Thyroid gland (tissue), 4 donors: Measurements from ENCODE around the gene RNF10.

Source experiments
- POLR2A ChIP-seq, 2 donors: fragments of 450-650 bp; IDR thresholded peaks; one replicate each; pipeline ENCODE4 v1.6.1; 2017; ENCODE audit warnings: antibody characterized with exemption in 2 of 2, mild to moderate bottlenecking in 2 of 2, moderate library complexity in 1 of 2
- TF ChIP-seq, protein P1 (sequence below), 6 experiments: fragments of 200-600 bp in 3 of 6; fragments of 450-650 bp in 3 of 6; sonication (generic) in 3 of 6; IDR thresholded peaks; one replicate each; pipeline ENCODE4 v1.5.1; 2016 to 2019; ENCODE audit warnings: antibody characterized with exemption in 6 of 6, mild to moderate bottlenecking in 2 of 6, inconsistent platforms in 1 of 6, moderate library complexity in 1 of 6

DNA sequence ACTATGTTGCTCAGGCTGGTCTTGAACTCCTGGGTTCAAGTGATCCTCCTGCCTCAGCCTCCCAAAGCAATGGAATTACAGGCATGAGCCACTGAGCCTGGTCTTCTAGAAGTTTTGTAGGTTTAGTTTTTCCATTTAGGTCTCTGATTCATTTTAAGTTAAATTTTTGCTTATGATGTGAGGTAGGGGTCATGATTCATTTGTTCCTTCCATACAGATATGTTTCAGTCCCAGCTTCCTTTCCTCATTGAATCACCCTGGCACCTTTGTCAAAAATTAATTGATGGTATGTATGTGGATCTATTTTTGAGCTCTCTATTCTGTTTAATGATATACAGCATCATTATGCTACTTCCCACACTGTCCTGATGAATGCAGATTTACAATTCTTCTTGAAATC, 80.7 kb downstream of the RNF10 start:
- no peak for TF ChIP-seq POLR2A (IDR thresholded peaks at IDR 0.05)
- TF ChIP-seq, protein P1, sequence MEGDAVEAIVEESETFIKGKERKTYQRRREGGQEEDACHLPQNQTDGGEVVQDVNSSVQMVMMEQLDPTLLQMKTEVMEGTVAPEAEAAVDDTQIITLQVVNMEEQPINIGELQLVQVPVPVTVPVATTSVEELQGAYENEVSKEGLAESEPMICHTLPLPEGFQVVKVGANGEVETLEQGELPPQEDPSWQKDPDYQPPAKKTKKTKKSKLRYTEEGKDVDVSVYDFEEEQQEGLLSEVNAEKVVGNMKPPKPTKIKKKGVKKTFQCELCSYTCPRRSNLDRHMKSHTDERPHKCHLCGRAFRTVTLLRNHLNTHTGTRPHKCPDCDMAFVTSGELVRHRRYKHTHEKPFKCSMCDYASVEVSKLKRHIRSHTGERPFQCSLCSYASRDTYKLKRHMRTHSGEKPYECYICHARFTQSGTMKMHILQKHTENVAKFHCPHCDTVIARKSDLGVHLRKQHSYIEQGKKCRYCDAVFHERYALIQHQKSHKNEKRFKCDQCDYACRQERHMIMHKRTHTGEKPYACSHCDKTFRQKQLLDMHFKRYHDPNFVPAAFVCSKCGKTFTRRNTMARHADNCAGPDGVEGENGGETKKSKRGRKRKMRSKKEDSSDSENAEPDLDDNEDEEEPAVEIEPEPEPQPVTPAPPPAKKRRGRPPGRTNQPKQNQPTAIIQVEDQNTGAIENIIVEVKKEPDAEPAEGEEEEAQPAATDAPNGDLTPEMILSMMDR (IDR thresholded peaks at IDR 0.05) = no peak
